Right atrium auricular region (tissue), 2 donors: ENCODE measurements around the gene TMPRSS13. TPM values are rescaled to one million over a fixed set of nuclear protein-coding genes. Genes with fewer than 3 reads are reported as not detected.
"Not testable (repeated sequence)": the region's sequence is repeated elsewhere in the genome, so short reads cannot be mapped to it uniquely, and the experiment has no call there.

Experiments
- DNase-seq: peaks from one replicate; pipeline ENCODE4 v3.0.0-alpha.2; 2019; ENCODE audit warnings: low spot score
- H3K27ac ChIP-seq, 2 donors: fragments of 200-600 bp; sonication (generic); 1 replicate in 1 of 2; 2 replicates in 1 of 2; pipeline ENCODE4 v1.5.1; 2016 to 2019
- H3K27me3 ChIP-seq, 2 donors: fragments of 200-600 bp; sonication (generic); one replicate each; pipeline versions ENCODE4 v1.5.1 to v1.6.0; 2017 to 2019
- H3K36me3 ChIP-seq: fragments of 200-600 bp; sonication (generic); one replicate; pipeline ENCODE4 v1.5.1; 2016
- H3K4me1 ChIP-seq, 2 donors: fragments of 200-600 bp; sonication (generic); one replicate each; pipeline versions ENCODE4 v1.5.1 to v1.6.0; 2017 to 2019
- H3K4me3 ChIP-seq, 2 donors: fragments of 200-600 bp; sonication (generic); 1 replicate in 1 of 2; 2 replicates in 1 of 2; pipeline ENCODE4 v1.5.1; 2017 to 2019; ENCODE audit warnings: mild to moderate bottlenecking in 1 of 2, moderate library complexity in 1 of 2
- H3K9me3 ChIP-seq, 2 donors: fragments of 200-600 bp; sonication (generic); one replicate each; pipeline ENCODE4 v1.5.1; 2019
- total RNA-seq, 2 donors: library from RNA; depleted of rRNA; stranded (reverse); fragments of >200 nt; gene quantifications; one replicate each; pipeline ENCODE4 v1.1.0, GENCODE V29; 2016
- TF ChIP-seq, protein P1 (sequence below), 2 donors: fragments of 200-600 bp; sonication (generic); IDR thresholded peaks; one replicate each; pipeline ENCODE4 v1.5.1; 2019; ENCODE audit warnings: antibody characterized with exemption in 2 of 2

Gene TMPRSS13
- total RNA-seq, 2 donors from 2014 or later = not detected

DNA sequence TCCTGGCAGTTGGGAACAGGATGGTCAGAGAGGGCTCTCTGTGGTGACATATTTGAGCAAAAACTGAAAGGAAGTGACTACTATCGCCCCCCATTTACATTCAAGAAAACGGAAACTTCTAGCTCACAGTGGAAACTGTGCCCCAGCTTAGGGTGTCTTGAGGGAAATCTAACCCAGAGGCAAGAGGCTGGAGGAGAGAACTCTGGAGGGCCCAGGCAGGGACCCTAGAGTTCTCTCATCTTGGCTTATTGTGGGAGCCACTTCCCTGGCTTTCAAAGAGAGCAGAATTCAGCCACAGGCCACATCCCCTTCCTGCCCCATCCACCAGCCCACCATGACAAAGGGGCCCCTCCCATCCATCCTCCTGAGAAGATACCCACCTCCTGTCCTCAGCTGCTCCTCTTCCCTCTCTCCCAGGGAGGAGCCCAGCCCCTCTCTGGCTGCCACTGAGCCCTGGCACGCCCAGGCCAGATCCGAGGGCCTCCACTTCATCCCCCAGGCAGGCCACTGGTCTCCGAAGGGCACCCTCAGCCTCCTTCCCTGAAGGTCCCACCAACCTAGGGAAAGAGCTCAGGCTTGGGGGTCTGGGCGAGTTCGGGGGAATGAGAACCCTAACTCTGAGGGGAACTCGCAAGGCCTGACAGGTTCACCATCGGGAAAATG lies 1.6 kb upstream of the TMPRSS13 start:
- Histone ChIP-seq H3K4me1 (no peaks in the 10 kb centered on the region), H3K4me3 (no peak overlapping the region), H3K27ac (no peak overlapping the region), H3K27me3 (no peaks in the 10 kb centered on the region), H3K9me3 (no peaks in the 10 kb centered on the region), H3K36me3 (no peaks in the 10 kb centered on the region)
- no peak for DNase-seq
- TF ChIP-seq, protein P1, sequence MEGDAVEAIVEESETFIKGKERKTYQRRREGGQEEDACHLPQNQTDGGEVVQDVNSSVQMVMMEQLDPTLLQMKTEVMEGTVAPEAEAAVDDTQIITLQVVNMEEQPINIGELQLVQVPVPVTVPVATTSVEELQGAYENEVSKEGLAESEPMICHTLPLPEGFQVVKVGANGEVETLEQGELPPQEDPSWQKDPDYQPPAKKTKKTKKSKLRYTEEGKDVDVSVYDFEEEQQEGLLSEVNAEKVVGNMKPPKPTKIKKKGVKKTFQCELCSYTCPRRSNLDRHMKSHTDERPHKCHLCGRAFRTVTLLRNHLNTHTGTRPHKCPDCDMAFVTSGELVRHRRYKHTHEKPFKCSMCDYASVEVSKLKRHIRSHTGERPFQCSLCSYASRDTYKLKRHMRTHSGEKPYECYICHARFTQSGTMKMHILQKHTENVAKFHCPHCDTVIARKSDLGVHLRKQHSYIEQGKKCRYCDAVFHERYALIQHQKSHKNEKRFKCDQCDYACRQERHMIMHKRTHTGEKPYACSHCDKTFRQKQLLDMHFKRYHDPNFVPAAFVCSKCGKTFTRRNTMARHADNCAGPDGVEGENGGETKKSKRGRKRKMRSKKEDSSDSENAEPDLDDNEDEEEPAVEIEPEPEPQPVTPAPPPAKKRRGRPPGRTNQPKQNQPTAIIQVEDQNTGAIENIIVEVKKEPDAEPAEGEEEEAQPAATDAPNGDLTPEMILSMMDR (IDR thresholded peaks at IDR 0.05) = no peak

DNA sequence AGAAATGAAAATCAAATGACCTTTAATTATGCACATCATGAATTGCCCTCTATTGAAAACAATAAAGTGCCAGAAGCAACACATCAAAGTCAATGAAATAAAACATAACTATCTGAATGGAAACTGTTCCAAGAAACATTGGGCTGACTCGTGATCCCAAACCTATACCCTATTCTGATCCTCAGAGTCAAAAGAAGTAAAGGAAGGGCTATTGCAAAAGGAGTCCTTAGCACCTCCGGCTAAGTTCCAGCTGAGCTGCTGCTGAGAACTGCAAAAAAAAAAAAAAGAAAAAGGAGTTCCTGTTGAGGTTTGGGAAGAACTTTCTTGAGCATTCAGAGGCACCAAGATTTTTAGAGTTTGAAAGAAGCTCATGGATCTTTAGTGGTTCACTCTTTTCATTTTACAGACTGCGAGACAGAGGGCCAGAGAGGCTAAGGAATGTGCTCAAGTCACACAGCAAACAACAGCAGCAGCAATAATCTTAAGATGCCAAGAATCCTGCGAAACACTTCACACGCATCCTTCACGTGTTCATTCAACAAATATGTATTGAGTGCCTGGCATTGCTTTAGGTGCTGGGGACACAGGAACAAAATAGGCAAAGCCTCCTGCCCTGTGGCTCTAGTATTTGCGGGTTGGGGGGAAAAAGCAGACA lies 841 bp upstream of the TMPRSS13 start:
- Histone ChIP-seq H3K9me3 (no peaks in the 10 kb centered on the region), H3K4me1 (no peaks in the 10 kb centered on the region), H3K27me3 (no peaks in the 10 kb centered on the region), H3K4me3 (no peak overlapping the region), H3K27ac (no peak overlapping the region), H3K36me3 (no peaks in the 10 kb centered on the region)
- no peak for DNase-seq
- TF ChIP-seq, protein P1 (IDR thresholded peaks at IDR 0.05) = no peak

DNA sequence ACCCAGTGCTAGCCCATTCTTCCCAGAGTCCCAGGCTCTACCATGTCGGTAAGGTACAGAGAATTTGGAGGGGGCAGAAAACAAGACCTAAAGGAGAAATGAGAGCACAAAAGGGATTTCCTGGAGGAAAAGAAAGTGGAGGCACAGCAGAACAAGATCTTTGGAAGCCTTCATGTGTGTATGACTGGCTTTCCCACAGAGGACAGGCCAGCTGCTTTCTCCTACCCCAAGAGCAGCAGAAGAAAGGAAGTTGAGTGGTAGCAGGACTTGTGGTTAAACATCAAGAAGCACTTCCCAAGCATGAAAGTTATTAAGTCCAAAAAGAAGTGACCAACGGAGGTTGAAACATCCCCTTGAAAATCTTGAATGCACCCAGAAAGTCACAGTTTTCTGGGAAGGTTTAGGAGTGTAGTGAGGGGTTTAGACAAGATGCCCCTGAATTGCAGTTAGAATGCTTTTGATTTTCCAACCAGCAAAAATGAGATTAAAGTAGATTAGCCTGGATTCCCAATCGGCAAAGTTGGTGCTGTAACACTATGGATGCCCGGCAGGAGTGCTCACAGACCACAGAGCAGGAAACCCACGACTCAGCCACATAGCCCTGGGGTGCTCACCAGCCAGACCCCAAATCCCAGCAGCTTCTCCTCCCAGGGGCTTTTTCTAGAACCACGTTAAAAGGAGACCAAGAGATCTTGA lies 608 bp downstream of the TMPRSS13 start:
- Histone ChIP-seq H3K4me1 (no peaks in the 10 kb centered on the region), H3K4me3 (no peak overlapping the region), H3K27me3 (no peaks in the 10 kb centered on the region), H3K9me3 (no peaks in the 10 kb centered on the region), H3K36me3 (no peaks in the 10 kb centered on the region), H3K27ac (no peak overlapping the region)
- TF ChIP-seq, protein P1 (IDR thresholded peaks at IDR 0.05) = no peak
- no peak for DNase-seq

DNA sequence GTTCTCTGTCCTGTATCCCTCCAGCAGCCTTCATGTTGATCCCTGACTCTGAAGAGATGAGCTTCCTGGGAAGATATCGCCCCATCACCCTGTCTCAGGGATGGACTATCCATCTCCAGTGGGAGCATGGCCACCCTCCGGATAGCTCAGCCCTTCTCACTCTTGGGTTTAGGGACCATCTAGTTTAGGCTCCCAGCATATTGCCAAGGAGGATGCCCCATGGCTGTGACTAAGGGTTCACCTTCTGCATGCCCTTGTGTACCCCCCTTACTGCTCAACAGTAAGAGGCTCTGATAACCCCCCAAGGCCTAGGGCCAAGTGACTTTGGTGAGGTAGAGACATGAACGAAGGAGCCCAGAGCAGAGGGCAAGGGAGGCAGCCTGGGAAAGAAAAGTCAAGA lies 1.3 kb downstream of the TMPRSS13 start:
- no peaks in the 10 kb centered on the region for H3K9me3 ChIP-seq
- H3K36me3 ChIP-seq = no peaks in the 10 kb centered on the region
- H3K4me1 ChIP-seq = no peaks in the 10 kb centered on the region
- TF ChIP-seq, protein P1 (IDR thresholded peaks at IDR 0.05) = no peak
- DNase-seq = no peak
- no peaks in the 10 kb centered on the region for H3K27me3 ChIP-seq
- H3K4me3 ChIP-seq = no peak overlapping the region
- H3K27ac ChIP-seq = no peak overlapping the region

DNA sequence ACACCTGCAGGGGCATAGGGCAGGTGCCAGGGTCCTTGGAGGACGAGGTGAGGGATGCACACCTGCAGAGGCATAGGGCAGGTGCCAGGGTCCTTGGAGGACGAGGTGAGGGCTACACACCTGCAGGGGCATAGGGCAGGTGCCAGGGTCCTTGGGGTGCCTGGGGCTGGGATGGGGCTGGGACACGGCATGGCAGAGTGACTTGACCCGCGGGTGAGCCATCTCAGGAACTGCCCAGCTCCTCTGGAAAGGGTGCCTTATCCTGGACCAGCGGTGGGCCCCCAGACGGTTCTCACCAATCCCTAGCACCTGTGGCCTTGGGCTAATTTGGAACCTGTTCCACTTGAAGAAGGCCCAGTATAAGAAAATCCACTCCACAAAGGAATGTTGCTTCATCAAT lies 3.0 kb downstream of the TMPRSS13 start:
- not testable (repeated sequence) for H3K4me1 ChIP-seq, H3K4me3 ChIP-seq, H3K36me3 ChIP-seq, DNase-seq, H3K27me3 ChIP-seq, H3K27ac ChIP-seq, H3K9me3 ChIP-seq

DNA sequence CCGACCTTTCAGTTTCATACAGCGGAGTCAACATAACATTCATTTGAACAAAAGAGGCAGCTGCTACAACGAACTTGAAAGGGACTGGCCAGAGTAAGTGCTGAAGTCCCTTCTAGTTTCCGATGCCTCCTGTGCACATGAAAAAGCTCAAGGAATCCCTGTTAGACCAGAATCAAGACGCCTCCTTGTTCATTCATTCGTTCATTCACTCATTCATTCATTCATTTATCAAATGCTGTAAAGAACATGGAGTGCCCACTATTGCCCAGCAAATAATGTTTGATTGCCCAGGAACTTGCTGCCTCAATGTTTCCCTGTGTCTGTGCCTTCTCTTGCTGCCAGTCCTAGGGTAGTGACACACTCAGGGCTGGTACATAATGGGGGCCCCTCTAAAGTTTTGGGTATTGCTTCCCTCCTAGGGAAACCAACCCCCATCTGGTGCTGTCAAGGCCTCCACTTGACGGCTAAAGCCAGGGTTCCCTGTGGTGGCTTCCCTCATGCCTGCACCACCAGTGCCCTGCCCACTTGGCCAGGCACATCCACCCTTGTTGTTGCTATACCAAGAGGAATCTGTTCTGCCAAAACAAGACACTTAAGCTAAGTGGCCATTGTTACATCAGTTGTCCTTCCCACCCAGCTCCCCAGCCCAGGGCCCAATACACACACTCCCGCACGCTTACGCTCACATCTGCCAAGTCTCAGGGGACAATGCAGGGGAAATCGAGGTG lies 3.8 kb downstream of the TMPRSS13 start:
- H3K9me3 ChIP-seq = no peaks in the 10 kb centered on the region
- H3K27me3 ChIP-seq = no peaks in the 10 kb centered on the region
- no peak for DNase-seq
- H3K4me3 ChIP-seq = no peak overlapping the region
- H3K27ac ChIP-seq = no peak overlapping the region
- no peaks in the 10 kb centered on the region for H3K4me1 ChIP-seq
- TF ChIP-seq, protein P1 (IDR thresholded peaks at IDR 0.05) = no peak
- H3K36me3 ChIP-seq = no peaks in the 10 kb centered on the region
